Esophagus muscularis mucosa (tissue), 3 donors: ENCODE data around the gene SLC30A7.

ENCODE experiments used
- POLR2A ChIP-seq: fragments of 450-650 bp; IDR thresholded peaks from one replicate; pipeline ENCODE4 v1.6.1; 2017; ENCODE audit warnings: antibody characterized with exemption, moderate library complexity, mild to moderate bottlenecking, low read depth
- TF ChIP-seq, protein P1 (sequence below), 3 experiments: fragments of 200-600 bp in 2 of 3; fragments of 450-650 bp in 1 of 3; sonication (generic) in 2 of 3; IDR thresholded peaks; one replicate each; pipeline ENCODE4 v1.5.1; 2017 to 2019; ENCODE audit warnings: antibody characterized with exemption in 3 of 3, mild to moderate bottlenecking in 2 of 3, moderate library complexity in 1 of 3

DNA sequence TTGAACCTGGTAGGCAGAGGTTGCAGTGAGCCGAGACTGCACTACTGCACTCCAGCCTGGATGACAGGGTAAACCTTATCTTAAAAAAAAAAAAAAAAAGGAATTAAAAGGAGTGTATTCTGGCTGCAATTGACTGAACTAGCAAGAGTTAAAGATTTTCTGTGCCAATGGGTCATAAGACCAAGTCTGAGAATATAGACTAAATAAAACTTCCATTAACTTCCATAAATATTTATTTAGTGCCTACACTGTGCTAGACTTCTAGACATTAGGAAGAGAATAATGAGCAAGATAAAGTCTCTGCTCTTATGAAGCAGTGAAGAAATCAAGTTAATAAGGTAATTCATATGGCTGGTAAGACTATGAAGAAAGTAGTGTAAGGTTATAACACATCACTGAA lies 102.5 kb downstream of the SLC30A7 start:
- TF ChIP-seq, protein P1, sequence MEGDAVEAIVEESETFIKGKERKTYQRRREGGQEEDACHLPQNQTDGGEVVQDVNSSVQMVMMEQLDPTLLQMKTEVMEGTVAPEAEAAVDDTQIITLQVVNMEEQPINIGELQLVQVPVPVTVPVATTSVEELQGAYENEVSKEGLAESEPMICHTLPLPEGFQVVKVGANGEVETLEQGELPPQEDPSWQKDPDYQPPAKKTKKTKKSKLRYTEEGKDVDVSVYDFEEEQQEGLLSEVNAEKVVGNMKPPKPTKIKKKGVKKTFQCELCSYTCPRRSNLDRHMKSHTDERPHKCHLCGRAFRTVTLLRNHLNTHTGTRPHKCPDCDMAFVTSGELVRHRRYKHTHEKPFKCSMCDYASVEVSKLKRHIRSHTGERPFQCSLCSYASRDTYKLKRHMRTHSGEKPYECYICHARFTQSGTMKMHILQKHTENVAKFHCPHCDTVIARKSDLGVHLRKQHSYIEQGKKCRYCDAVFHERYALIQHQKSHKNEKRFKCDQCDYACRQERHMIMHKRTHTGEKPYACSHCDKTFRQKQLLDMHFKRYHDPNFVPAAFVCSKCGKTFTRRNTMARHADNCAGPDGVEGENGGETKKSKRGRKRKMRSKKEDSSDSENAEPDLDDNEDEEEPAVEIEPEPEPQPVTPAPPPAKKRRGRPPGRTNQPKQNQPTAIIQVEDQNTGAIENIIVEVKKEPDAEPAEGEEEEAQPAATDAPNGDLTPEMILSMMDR (IDR thresholded peaks at IDR 0.05), result no peak
- no peak for TF ChIP-seq POLR2A
